Stimulated activated CD8-positive, alpha-beta memory T cell treated with anti-CD3 and anti-CD28 coated beads, Interleukin-12 subunit alpha, Interleukin-12 subunit beta, amount 100 ng/mL, for 1 hour (primary cell): Measurements from ENCODE around the gene RAPGEF4.
"Not testable (repeated sequence)": the region's sequence is repeated elsewhere in the genome, so short reads cannot be mapped to it uniquely, and the experiment has no call there.

Experiments used
- DNase-seq: peaks from one replicate; pipeline ENCODE4 v3.0.0-alpha.2; 2020; ENCODE audit warnings: low read depth

RAPGEF4 gene

GRCh38 chr2:172774302-172774701 lies 38.7 kb downstream of the RAPGEF4 start:
- DNase-seq: no peak

- DNase-seq: no peak
These were observed 39.7 kb downstream of the RAPGEF4 start for GRCh38 chr2:172775319-172775718.

- DNase-seq: no peak
These were observed 41.8 kb downstream of the RAPGEF4 start for GRCh38 chr2:172777431-172777830.

GRCh38 chr2:172782506-172783164 lies 47.0 kb downstream of the RAPGEF4 start:
- DNase-seq: no peak

GRCh38 chr2:172783165-172783898 lies 47.7 kb downstream of the RAPGEF4 start:
- DNase-seq: no peak

- no peak for DNase-seq
These were observed 53.2 kb downstream of the RAPGEF4 start for GRCh38 chr2:172788871-172789270.

- no peak for DNase-seq
These were observed 54.8 kb downstream of the RAPGEF4 start for GRCh38 chr2:172790404-172790803.

GRCh38 chr2:172791953-172792352 lies 56.3 kb downstream of the RAPGEF4 start:
- DNase-seq: no peak

- DNase-seq: no peak
These were observed 57.1 kb downstream of the RAPGEF4 start for GRCh38 chr2:172792711-172793110.

GRCh38 chr2:172803308-172803707 lies 67.7 kb downstream of the RAPGEF4 start:
- DNase-seq: not testable (repeated sequence)

- no peak for DNase-seq
These were observed 68.8 kb downstream of the RAPGEF4 start for GRCh38 chr2:172804423-172804822.

- DNase-seq: no peak
These were observed 70.8 kb downstream of the RAPGEF4 start for GRCh38 chr2:172806493-172806892.

GRCh38 chr2:172806996-172807395 lies 71.4 kb downstream of the RAPGEF4 start:
- no peak for DNase-seq

GRCh38 chr2:172808156-172808555 lies 72.5 kb downstream of the RAPGEF4 start:
- DNase-seq: no peak

GRCh38 chr2:172811027-172811426 lies 75.4 kb downstream of the RAPGEF4 start:
- DNase-seq: no peak

- no peak for DNase-seq
These were observed 76.6 kb downstream of the RAPGEF4 start for GRCh38 chr2:172812158-172812744.

GRCh38 chr2:172813314-172813888 lies 77.8 kb downstream of the RAPGEF4 start:
- no peak for DNase-seq

GRCh38 chr2:172817411-172817810 lies 81.8 kb downstream of the RAPGEF4 start:
- no peak for DNase-seq

- DNase-seq: no peak
These were observed 84.3 kb downstream of the RAPGEF4 start for GRCh38 chr2:172819943-172820342.

GRCh38 chr2:172821370-172822338 lies 86.0 kb downstream of the RAPGEF4 start:
- DNase-seq: no peak

GRCh38 chr2:172822585-172822984 lies 86.9 kb downstream of the RAPGEF4 start:
- DNase-seq: no peak
